B cell (primary cell): ENCODE data around the gene CLDN7. TPM values are rescaled to one million over a fixed set of nuclear protein-coding genes. Genes with fewer than 3 reads are reported as not detected.

Experiments used
- ATAC-seq: fragments of 200-7000 bp; cut with Tn5 transposase; one replicate; pipeline ENCODE4 v1.10.0; 2021; ENCODE audit warnings: low read depth, mild to moderate bottlenecking, moderate number of reproducible peaks, moderate library complexity
- CTCF ChIA-PET: fragments of 350-600 bp; sonication (Branson Sonifier 250); formaldehyde crosslinking; loops from one replicate; lab custom pipeline; 2021; ENCODE audit warnings: antibody characterized with exemption, inconsistent platforms; lab: Charles Lee
- POLR2A ChIA-PET: fragments of 350-600 bp; sonication (Branson Sonifier 250); formaldehyde crosslinking; loops from one replicate; lab custom pipeline; 2021; ENCODE audit warnings: antibody characterized with exemption; lab: Charles Lee
- DNase-seq: peaks from one replicate; pipeline ENCODE4 v3.0.0; 2013
- H2AFZ ChIP-seq: 2 replicates; pipeline ENCODE4 v1.6.1; 2012; ENCODE audit warnings: mild to moderate bottlenecking, low read depth, low read length; ENCODE audit not compliant: insufficient read depth, poor library complexity, severe bottlenecking
- H3K27ac ChIP-seq, 2 donors: 1 replicate in 1 of 2; 2 replicates in 1 of 2; pipeline ENCODE4 v1.5.1; 2012 to 2013; ENCODE audit warnings: low read length in 2 of 2, mild to moderate bottlenecking in 2 of 2, moderate library complexity in 1 of 2
- H3K27me3 ChIP-seq, 4 experiments: fragments of 200-600 bp in 1 of 4; sonication (generic) in 1 of 4; replicated peaks in 1 of 4; 1 replicate in 2 of 4; 2 replicates in 2 of 4; pipeline versions ENCODE4 v1.6.1 to v1.7.0; 2013 to 2016; ENCODE audit warnings: low read length in 3 of 4, mild to moderate bottlenecking in 2 of 4, mixed read lengths in 1 of 4, moderate library complexity in 1 of 4; ENCODE audit not compliant: insufficient read depth in 4 of 4, control insufficient read depth in 3 of 4; ENCODE audit errors: control extremely low read depth in 1 of 4
- H3K36me3 ChIP-seq, 2 experiments: replicated peaks in 1 of 2; 1 replicate in 1 of 2; 2 replicates in 1 of 2; pipeline versions ENCODE4 v1.6.1 to v1.7.1; 2013; ENCODE audit warnings: low read length in 1 of 2; ENCODE audit not compliant: insufficient read depth in 2 of 2, control insufficient read depth in 1 of 2; ENCODE audit errors: control extremely low read depth in 1 of 2, extremely low read depth in 1 of 2
- H3K4me1 ChIP-seq, 2 donors: fragments of 200-600 bp in 1 of 2; sonication (generic) in 1 of 2; 1 replicate in 1 of 2; 2 replicates in 1 of 2; pipeline versions ENCODE4 v1.5.1 to v1.6.1; 2013 to 2017; ENCODE audit warnings: low read length in 2 of 2; ENCODE audit not compliant: control insufficient read depth in 2 of 2, insufficient read depth in 2 of 2
- H3K4me2 ChIP-seq: replicated peaks from 2 replicates; pipeline ENCODE3; 2012; ENCODE audit warnings: mild to moderate bottlenecking, low read depth, low read length; ENCODE audit not compliant: poor library complexity, severe bottlenecking
- H3K4me3 ChIP-seq, 5 experiments: fragments of 200-600 bp in 1 of 5; sonication (generic) in 1 of 5; 1 replicate in 3 of 5; 2 replicates in 2 of 5; pipeline versions ENCODE4 v1.5.1 to v1.7.0; 2011 to 2016; ENCODE audit warnings: low read length in 4 of 5, mild to moderate bottlenecking in 4 of 5, low read depth in 2 of 5, control low read depth in 1 of 5, moderate library complexity in 1 of 5; ENCODE audit not compliant: insufficient read depth in 1 of 5; ENCODE audit errors: control extremely low read depth in 1 of 5, extremely low read depth in 1 of 5
- H3K79me2 ChIP-seq: fragments of 200-600 bp; sonication (generic); one replicate; pipeline ENCODE4 v1.6.0; 2016; ENCODE audit warnings: low read length; ENCODE audit not compliant: control insufficient read depth, insufficient read depth
- H3K9ac ChIP-seq: fragments of 200-600 bp; sonication (generic); 2 replicates; pipeline ENCODE4 v1.6.1; 2017; ENCODE audit warnings: mild to moderate bottlenecking, low read length, moderate library complexity
- H3K9me3 ChIP-seq, 3 donors: one replicate each; pipeline versions ENCODE4 v1.6.1 to v1.7.1; 2013; ENCODE audit warnings: low read length in 2 of 3; ENCODE audit not compliant: control insufficient read depth in 2 of 3, insufficient read depth in 1 of 3; ENCODE audit errors: control extremely low read depth in 1 of 3
- H4K20me1 ChIP-seq: 2 replicates; pipeline ENCODE4 v1.6.0; 2012; ENCODE audit warnings: mild to moderate bottlenecking, low read length; ENCODE audit not compliant: insufficient read depth, control insufficient read depth, poor library complexity, severe bottlenecking
- H3K27ac Mint-ChIP-seq: one replicate; pipeline ENCODE4 v1.8.0; 2021; ENCODE audit warnings: mixed read lengths
- H3K27me3 Mint-ChIP-seq: one replicate; pipeline ENCODE4 v1.8.0; 2021; ENCODE audit warnings: mixed read lengths
- H3K4me1 Mint-ChIP-seq: one replicate; pipeline ENCODE4 v1.8.0; 2021; ENCODE audit warnings: mixed read lengths
- H3K4me3 Mint-ChIP-seq: one replicate; pipeline ENCODE4 v1.8.0; 2021; ENCODE audit warnings: mixed read lengths
- H3K9me3 Mint-ChIP-seq: one replicate; pipeline ENCODE4 v1.8.0; 2022; ENCODE audit warnings: mixed read lengths; ENCODE audit not compliant: insufficient read depth
- EZH2 ChIP-seq: IDR thresholded peaks from 2 replicates; pipeline ENCODE4 v1.6.1; 2012; ENCODE audit warnings: borderline replicate concordance, low read depth, mild to moderate bottlenecking, moderate library complexity, low read length; ENCODE audit not compliant: insufficient read depth, poor library complexity, severe bottlenecking
- WGBS: methylation state at CpG from one replicate; pipeline ENCODE4 v1.1.5; 2013; ENCODE audit warnings: missing lambda C conversion rate; ENCODE audit not compliant: insufficient coverage; 5-methylcytosine and 5-hydroxymethylcytosine counted together
- intact Hi-C: fragments of 100-400 bp; cut with micrococcal nuclease; formaldehyde crosslinking; loops from one replicate; pipeline ENCODE4 v1.10.0; 2022
- polyA plus RNA-seq: library from polyadenylated mRNA; depleted of rRNA; stranded (reverse); fragments of >200 nt; gene quantifications from 2 replicates; pipeline ENCODE4 v1.2.3, GENCODE V29; 2012
- total RNA-seq, 2 donors: library from RNA; stranded (reverse); fragments of 120-200 nt in 1 of 2; gene quantifications; 1 replicate in 1 of 2; 2 replicates in 1 of 2; pipeline versions ENCODE4 v1.2.3 to v1.2.4, GENCODE V29; 2013 to 2022
- TF ChIP-seq, protein P1 (sequence below): fragments of 200-600 bp; IDR thresholded peaks from one replicate; pipeline ENCODE4 v1.8.0; 2022; ENCODE audit warnings: antibody characterized with exemption, mild to moderate bottlenecking

The CLDN7 gene
- total and polyA plus RNA-seq, 2 donors (not counting 1 experiment from before 2014, with no cell fraction given), result 1.2 to 5.8 TPM

DNA sequence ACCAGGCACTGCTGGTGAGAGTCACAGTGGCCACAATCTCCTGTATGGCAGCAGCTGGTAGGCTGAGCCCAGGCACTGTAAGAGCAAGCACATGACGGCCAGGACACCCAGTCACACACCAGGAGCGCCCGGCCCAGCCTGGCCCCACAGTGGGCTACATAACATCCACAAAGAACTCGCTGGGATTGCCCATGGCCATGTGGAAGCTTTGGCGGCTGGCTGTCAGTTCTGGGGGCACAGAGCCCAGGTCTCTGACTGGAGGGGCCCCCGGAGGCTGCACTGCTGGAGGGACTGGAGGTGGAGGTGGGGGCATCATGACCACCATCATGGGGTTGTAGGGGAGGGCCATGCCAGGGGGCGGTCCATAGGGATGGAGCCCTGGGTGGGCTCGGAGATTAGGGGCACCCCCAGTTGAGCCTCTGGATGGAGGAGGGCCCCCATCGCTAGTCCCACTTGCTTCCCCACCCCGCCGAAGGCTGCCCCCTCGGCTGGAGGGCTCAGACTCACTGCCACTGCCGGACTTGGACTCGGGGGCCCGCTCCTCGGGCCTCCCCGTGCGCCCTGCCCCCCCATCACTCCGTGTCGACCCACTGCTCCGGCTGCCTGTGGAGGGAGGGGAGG is 36.5 kb downstream of the CLDN7 start:
- ATAC-seq (no peak), DNase-seq (no peak)
- WGBS, result 96% methylated on average over 9 of the region's 21 CpGs
- H3K27me3 ChIP-seq, result no peaks in the 10 kb centered on the region
- H3K9me3 Mint-ChIP-seq, result no peaks in the 10 kb centered on the region
- no peaks in the 10 kb centered on the region for H3K27me3 Mint-ChIP-seq
- no peak overlapping the region for H3K27ac Mint-ChIP-seq
- no peak overlapping the region for H3K4me3 ChIP-seq
- no peak overlapping the region for H3K9ac ChIP-seq
- H2AFZ ChIP-seq, result no peak overlapping the region
- no peaks in the 10 kb centered on the region for H4K20me1 ChIP-seq
- H3K36me3 ChIP-seq, result peaks cover 0 to 78% of the 10 kb centered on the region in 2 experiments
- no peaks in the 10 kb centered on the region for H3K9me3 ChIP-seq
- H3K27ac ChIP-seq, result no peak overlapping the region
- no peak for TF ChIP-seq EZH2
- TF ChIP-seq, protein P1, sequence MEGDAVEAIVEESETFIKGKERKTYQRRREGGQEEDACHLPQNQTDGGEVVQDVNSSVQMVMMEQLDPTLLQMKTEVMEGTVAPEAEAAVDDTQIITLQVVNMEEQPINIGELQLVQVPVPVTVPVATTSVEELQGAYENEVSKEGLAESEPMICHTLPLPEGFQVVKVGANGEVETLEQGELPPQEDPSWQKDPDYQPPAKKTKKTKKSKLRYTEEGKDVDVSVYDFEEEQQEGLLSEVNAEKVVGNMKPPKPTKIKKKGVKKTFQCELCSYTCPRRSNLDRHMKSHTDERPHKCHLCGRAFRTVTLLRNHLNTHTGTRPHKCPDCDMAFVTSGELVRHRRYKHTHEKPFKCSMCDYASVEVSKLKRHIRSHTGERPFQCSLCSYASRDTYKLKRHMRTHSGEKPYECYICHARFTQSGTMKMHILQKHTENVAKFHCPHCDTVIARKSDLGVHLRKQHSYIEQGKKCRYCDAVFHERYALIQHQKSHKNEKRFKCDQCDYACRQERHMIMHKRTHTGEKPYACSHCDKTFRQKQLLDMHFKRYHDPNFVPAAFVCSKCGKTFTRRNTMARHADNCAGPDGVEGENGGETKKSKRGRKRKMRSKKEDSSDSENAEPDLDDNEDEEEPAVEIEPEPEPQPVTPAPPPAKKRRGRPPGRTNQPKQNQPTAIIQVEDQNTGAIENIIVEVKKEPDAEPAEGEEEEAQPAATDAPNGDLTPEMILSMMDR, result no peak
- intact Hi-C loops, result no loop called here
- peaks cover 7% of the 10 kb centered on the region for H3K4me1 Mint-ChIP-seq
- POLR2A ChIA-PET, result interaction anchor here (0.6 kb wide), 1 partner anchor 12 kb away, joined by 3 read pairs; no protein-coding TSS in a partner anchor
- CTCF ChIA-PET, result interaction anchor here (0.5 kb wide), 1 partner anchor 70 kb away, joined by 4 read pairs; no protein-coding TSS in a partner anchor
- no peak overlapping the region for H3K4me3 Mint-ChIP-seq
- H3K4me1 ChIP-seq, result peaks cover under 1 to 5% of the 10 kb centered on the region in 2 donors
- H3K4me2 ChIP-seq, result no peak overlapping the region
- peaks cover 11% of the 10 kb centered on the region for H3K79me2 ChIP-seq

DNA sequence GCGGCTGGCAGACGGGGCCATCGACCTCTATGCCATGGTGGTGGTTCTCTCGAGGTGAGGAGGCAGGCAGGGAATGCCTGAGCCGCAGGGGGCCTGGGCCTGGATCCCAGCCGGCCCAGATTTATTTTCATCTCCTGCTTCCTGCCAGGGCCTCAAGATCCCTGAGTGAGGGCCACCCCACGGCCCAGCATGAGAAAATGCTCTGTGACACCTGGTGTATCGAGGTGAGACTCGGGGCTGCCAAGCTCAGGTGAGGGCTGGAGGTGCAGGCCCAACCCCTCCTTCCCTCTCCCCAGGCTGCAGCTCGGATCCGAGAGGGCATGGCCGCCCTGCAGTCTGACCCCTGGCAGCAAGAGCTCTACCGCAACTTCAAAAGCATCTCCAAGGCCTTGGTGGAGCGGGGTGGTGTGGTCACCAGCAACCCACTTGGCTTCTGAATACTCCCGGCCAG is 37.6 kb downstream of the CLDN7 start:
- Histone ChIP-seq H3K4me2 (no peak overlapping the region), H4K20me1 (no peaks in the 10 kb centered on the region), H3K4me1 (peaks cover 7 to 13% of the 10 kb centered on the region in 2 donors), H3K79me2 (no peaks in the 10 kb centered on the region), H2AFZ (no peak overlapping the region), H3K4me3 (no peak overlapping the region), H3K27me3 (no peaks in the 10 kb centered on the region), H3K9ac (no peak overlapping the region), H3K9me3 (no peaks in the 10 kb centered on the region), H3K27ac (no peak overlapping the region), H3K36me3 (peaks cover 0 to 68% of the 10 kb centered on the region in 2 experiments)
- no peak overlapping the region for H3K4me3 Mint-ChIP-seq
- TF ChIP-seq EZH2, result no peak
- TF ChIP-seq, protein P1, result no peak
- intact Hi-C loops, result no loop called here
- ChIA-PET POLR2A (interaction anchor here (1.1 kb wide), 1 partner anchor 10 kb away, joined by 4 read pairs; the partner anchor contains the start of gene DVL2), CTCF (no interaction called here)
- peaks cover 14% of the 10 kb centered on the region for H3K4me1 Mint-ChIP-seq
- 95% methylated on average over 14 of the region's 15 CpGs for WGBS
- no peaks in the 10 kb centered on the region for H3K9me3 Mint-ChIP-seq
- DNase-seq (no peak), ATAC-seq (no peak)
- H3K27me3 Mint-ChIP-seq, result no peaks in the 10 kb centered on the region
- H3K27ac Mint-ChIP-seq, result no peak overlapping the region
